Panc1 (cell line): ENCODE results near the gene UCP2. TPM values are rescaled to one million over a fixed set of nuclear protein-coding genes. Genes with fewer than 3 reads are reported as not detected.

Experiments used
- ATAC-seq: fragments of 200-7000 bp; cut with Tn5 transposase; 2 replicates; pipeline ENCODE4 v1.9.1; 2020; ENCODE audit warnings: mild to moderate bottlenecking, moderate library complexity
- BruUV-seq: library from RNA; stranded (reverse); fragments of 400-500 nt; replicated peaks from 2 replicates; lab custom pipeline; 2021; lab: Mats Ljungman, UMichigan
- CTCF ChIA-PET: fragments of 300-600 bp; sonication (Branson Sonifier 250); formaldehyde crosslinking; loops from one replicate; lab custom pipeline; 2022; ENCODE audit warnings: antibody characterized with exemption; lab: Charles Lee
- POLR2A ChIA-PET: fragments of 300-600 bp; sonication (Branson Sonifier 250); formaldehyde crosslinking; loops from one replicate; lab custom pipeline; 2022; ENCODE audit warnings: antibody characterized with exemption; lab: Charles Lee
- DNase-seq: peaks from one replicate; pipeline ENCODE4 v3.0.0-alpha.2; 2010; ENCODE audit warnings: low read depth, low spot score
- H3K27ac ChIP-seq: 2 replicates; pipeline ENCODE4 v1.5.1; 2011; ENCODE audit warnings: mild to moderate bottlenecking, low read length, inconsistent platforms
- H3K27me3 ChIP-seq: fragments of 200-500 bp; sonication (Bioruptor generic); 2 replicates; pipeline ENCODE4 v1.6.0; 2014; ENCODE audit warnings: low read length, inconsistent platforms; ENCODE audit not compliant: control insufficient read depth, insufficient read depth
- H3K36me3 ChIP-seq: fragments of 200-500 bp; sonication (Bioruptor generic); 2 replicates; pipeline ENCODE4 v1.5.1; 2014; ENCODE audit warnings: inconsistent platforms, mild to moderate bottlenecking, low read length, moderate library complexity; ENCODE audit not compliant: control insufficient read depth, insufficient read depth
- H3K4me1 ChIP-seq: 2 replicates; pipeline ENCODE4 v1.5.1; 2011; ENCODE audit warnings: inconsistent platforms, mild to moderate bottlenecking, low read length, moderate library complexity; ENCODE audit not compliant: control insufficient read depth, insufficient read depth
- H3K4me3 ChIP-seq, 2 experiments: 2 replicates each; pipeline ENCODE4 v1.5.1; 2011 to 2012; ENCODE audit warnings: low read depth in 2 of 2, low read length in 2 of 2, mild to moderate bottlenecking in 2 of 2, inconsistent platforms in 1 of 2, moderate library complexity in 1 of 2
- H3K9me3 ChIP-seq: fragments of 200-500 bp; sonication (Bioruptor generic); 2 replicates; pipeline ENCODE4 v1.5.1; 2014; ENCODE audit warnings: low read depth, mild to moderate bottlenecking, inconsistent platforms, low read length, moderate library complexity; ENCODE audit not compliant: control insufficient read depth, insufficient read depth
- POLR2AphosphoS5 ChIP-seq: IDR thresholded peaks from 2 replicates; pipeline ENCODE4 v1.6.1; 2012; ENCODE audit warnings: mild to moderate bottlenecking, low read depth, low read length, moderate library complexity
- SIN3A ChIP-seq: IDR thresholded peaks from 2 replicates; pipeline ENCODE4 v1.6.1; 2012; ENCODE audit warnings: low read depth, mild to moderate bottlenecking, low read length, moderate library complexity, borderline replicate concordance; ENCODE audit not compliant: insufficient read depth
- TCF7L2 ChIP-seq: IDR thresholded peaks from 2 replicates; pipeline ENCODE4 v1.6.1; 2011; ENCODE audit warnings: mild to moderate bottlenecking, low read depth, low read length, inconsistent platforms
- in situ Hi-C: cut with HindIII; loops from 2 replicates; pipeline ENCODE4 v1.10.0; 2016; ENCODE audit warnings: low sequenced_read_pairs, low pct_unique_long_range_greater_than_20kb
- intact Hi-C: fragments of 100-400 bp; cut with micrococcal nuclease; formaldehyde crosslinking; loops from one replicate; pipeline ENCODE4 v1.10.0; 2022; ENCODE audit not compliant: unreplicated experiment
- total RNA-seq: library from RNA; stranded (reverse); gene quantifications from one replicate; pipeline ENCODE4 v1.2.1, GENCODE V29; 2021; ENCODE audit not compliant: unreplicated experiment
- TF ChIP-seq, protein P1 (sequence below), 2 experiments: IDR thresholded peaks; 2 replicates each; pipeline ENCODE4 v1.6.1; 2011 to 2012; ENCODE audit warnings: low read depth in 2 of 2, control low read depth in 1 of 2, low read length in 1 of 2, mild to moderate bottlenecking in 1 of 2, moderate library complexity in 1 of 2; ENCODE audit not compliant: insufficient read depth in 1 of 2
- TF ChIP-seq, protein P2 (sequence below): fragments of 450-650 bp; IDR thresholded peaks from 2 replicates; pipeline ENCODE4 v1.5.1; 2017; ENCODE audit warnings: mild to moderate bottlenecking

Gene UCP2
- total RNA-seq, 1 experiment from 2014 or later, result 68.8 TPM

DNA sequence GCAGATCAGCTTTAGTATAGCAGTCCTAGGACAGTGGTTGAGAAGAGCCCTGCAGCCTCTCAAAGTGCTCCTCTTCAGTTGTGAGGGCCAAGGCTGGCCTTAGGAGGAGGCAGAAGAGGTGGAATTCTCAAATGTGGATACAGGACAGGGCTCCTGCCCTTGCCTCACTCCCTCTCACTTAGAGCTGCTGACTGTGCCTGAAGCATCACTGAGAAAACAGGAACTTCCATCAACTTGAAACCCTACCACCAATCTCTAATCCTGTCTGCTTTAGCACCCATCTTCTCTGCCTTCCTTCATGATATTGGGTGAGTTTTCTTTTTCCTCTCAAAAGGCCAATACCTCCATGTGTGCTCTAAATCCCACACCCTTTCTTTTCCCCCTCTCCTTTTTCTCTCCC lies 40.6 kb upstream of the UCP2 start:
- Histone ChIP-seq H3K9me3 (no peaks in the 10 kb centered on the region), H3K36me3 (no peaks in the 10 kb centered on the region), H3K27ac (no peak overlapping the region), H3K4me3 (no peak overlapping the region), H3K4me1 (no peaks in the 10 kb centered on the region), H3K27me3 (no peaks in the 10 kb centered on the region)
- CTCF ChIA-PET, result no interaction called here
- in situ Hi-C loops (no loop called here), intact Hi-C loops (no loop called here)
- no TSS peak for BruUV-seq
- TF ChIP-seq POLR2AphosphoS5, result no peak
- no peak for TF ChIP-seq SIN3A
- TF ChIP-seq TCF7L2, result no peak
- TF ChIP-seq, protein P1, sequence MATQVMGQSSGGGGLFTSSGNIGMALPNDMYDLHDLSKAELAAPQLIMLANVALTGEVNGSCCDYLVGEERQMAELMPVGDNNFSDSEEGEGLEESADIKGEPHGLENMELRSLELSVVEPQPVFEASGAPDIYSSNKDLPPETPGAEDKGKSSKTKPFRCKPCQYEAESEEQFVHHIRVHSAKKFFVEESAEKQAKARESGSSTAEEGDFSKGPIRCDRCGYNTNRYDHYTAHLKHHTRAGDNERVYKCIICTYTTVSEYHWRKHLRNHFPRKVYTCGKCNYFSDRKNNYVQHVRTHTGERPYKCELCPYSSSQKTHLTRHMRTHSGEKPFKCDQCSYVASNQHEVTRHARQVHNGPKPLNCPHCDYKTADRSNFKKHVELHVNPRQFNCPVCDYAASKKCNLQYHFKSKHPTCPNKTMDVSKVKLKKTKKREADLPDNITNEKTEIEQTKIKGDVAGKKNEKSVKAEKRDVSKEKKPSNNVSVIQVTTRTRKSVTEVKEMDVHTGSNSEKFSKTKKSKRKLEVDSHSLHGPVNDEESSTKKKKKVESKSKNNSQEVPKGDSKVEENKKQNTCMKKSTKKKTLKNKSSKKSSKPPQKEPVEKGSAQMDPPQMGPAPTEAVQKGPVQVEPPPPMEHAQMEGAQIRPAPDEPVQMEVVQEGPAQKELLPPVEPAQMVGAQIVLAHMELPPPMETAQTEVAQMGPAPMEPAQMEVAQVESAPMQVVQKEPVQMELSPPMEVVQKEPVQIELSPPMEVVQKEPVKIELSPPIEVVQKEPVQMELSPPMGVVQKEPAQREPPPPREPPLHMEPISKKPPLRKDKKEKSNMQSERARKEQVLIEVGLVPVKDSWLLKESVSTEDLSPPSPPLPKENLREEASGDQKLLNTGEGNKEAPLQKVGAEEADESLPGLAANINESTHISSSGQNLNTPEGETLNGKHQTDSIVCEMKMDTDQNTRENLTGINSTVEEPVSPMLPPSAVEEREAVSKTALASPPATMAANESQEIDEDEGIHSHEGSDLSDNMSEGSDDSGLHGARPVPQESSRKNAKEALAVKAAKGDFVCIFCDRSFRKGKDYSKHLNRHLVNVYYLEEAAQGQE (IDR thresholded peaks at IDR 0.05; ENCODE audit: insufficient read depth in 1 of 2, low read depth in 2 of 2, low read length in 1 of 2), result no peak
- TF ChIP-seq, protein P2, sequence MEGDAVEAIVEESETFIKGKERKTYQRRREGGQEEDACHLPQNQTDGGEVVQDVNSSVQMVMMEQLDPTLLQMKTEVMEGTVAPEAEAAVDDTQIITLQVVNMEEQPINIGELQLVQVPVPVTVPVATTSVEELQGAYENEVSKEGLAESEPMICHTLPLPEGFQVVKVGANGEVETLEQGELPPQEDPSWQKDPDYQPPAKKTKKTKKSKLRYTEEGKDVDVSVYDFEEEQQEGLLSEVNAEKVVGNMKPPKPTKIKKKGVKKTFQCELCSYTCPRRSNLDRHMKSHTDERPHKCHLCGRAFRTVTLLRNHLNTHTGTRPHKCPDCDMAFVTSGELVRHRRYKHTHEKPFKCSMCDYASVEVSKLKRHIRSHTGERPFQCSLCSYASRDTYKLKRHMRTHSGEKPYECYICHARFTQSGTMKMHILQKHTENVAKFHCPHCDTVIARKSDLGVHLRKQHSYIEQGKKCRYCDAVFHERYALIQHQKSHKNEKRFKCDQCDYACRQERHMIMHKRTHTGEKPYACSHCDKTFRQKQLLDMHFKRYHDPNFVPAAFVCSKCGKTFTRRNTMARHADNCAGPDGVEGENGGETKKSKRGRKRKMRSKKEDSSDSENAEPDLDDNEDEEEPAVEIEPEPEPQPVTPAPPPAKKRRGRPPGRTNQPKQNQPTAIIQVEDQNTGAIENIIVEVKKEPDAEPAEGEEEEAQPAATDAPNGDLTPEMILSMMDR, result no peak
- DNase-seq, result no peak
- POLR2A ChIA-PET, result interaction anchor here (0.6 kb wide), 1 partner anchor 21 kb away, joined by 3 read pairs; no protein-coding TSS in a partner anchor
- ATAC-seq, result no peak

DNA sequence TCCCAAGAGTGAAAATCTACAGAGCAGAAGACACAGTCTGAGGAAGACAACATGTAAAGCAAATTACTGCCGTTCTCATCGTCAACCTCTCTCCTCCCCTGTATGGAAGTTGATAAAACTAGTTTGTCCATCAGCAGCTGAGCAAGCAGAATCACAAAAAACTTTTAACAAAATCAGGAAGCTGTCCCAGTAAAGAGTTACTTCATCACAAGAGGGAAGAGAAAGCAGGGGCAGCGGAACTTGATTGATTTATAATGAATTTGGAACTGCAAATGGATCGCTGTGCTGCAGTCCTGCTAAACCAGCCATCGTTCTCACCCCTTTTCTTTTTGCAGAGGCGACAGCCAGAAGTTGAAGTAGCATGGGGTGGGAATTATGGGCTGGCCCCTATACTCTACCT lies 39.9 kb upstream of the UCP2 start:
- no peaks in the 10 kb centered on the region for H3K27me3 ChIP-seq
- CTCF ChIA-PET, result no interaction called here
- H3K4me3 ChIP-seq, result no peak overlapping the region
- POLR2A ChIA-PET, result interaction anchor here (0.6 kb wide), 1 partner anchor 22 kb away, joined by 3 read pairs; no protein-coding TSS in a partner anchor
- no TSS peak for BruUV-seq
- H3K9me3 ChIP-seq, result no peaks in the 10 kb centered on the region
- no peaks in the 10 kb centered on the region for H3K36me3 ChIP-seq
- H3K4me1 ChIP-seq, result no peaks in the 10 kb centered on the region
- TF ChIP-seq, protein P2, result no peak
- no peak for TF ChIP-seq POLR2AphosphoS5
- no peak for TF ChIP-seq SIN3A
- TF ChIP-seq, protein P1 (IDR thresholded peaks at IDR 0.05; ENCODE audit: insufficient read depth in 1 of 2, low read depth in 2 of 2, low read length in 1 of 2), result no peak
- no peak for TF ChIP-seq TCF7L2
- intact Hi-C loops, result no loop called here
- in situ Hi-C loops, result no loop called here
- no peak for DNase-seq
- no peak for ATAC-seq
- no peak overlapping the region for H3K27ac ChIP-seq
